GM19238 (cell line): Measurements from ENCODE around the gene FRY.

Experiments used
- DNase-seq: peaks from one replicate; pipeline ENCODE4 v3.0.0; 2011; ENCODE audit warnings: low spot score; ENCODE audit not compliant: insufficient read length

FRY gene

GRCh38 chr13:32080328-32080744 lies 48.8 kb downstream of the FRY start:
- no peak for DNase-seq

GRCh38 chr13:32081591-32081990 lies 50.0 kb downstream of the FRY start:
- no peak for DNase-seq

DNA sequence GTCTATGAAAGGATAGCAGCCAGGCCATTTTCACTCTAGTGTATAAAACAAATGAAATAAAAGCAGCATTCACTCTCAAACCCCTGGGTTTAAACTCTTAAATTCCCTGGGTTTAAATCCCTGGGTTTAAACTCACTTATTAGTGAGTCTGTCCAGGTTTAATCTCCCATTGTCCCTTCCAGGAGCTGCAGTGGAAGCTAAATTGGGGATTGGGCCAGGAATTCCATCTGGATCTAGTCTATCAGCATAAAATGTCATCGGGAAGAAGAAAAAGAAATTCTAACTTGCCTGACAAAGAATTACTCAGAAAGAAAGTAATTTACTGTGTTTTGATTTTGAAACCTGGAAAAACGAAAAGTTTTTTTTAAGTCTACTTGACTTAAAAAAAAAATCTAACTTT lies 54.8 kb downstream of the FRY start:
- DNase-seq = no peak

DNA sequence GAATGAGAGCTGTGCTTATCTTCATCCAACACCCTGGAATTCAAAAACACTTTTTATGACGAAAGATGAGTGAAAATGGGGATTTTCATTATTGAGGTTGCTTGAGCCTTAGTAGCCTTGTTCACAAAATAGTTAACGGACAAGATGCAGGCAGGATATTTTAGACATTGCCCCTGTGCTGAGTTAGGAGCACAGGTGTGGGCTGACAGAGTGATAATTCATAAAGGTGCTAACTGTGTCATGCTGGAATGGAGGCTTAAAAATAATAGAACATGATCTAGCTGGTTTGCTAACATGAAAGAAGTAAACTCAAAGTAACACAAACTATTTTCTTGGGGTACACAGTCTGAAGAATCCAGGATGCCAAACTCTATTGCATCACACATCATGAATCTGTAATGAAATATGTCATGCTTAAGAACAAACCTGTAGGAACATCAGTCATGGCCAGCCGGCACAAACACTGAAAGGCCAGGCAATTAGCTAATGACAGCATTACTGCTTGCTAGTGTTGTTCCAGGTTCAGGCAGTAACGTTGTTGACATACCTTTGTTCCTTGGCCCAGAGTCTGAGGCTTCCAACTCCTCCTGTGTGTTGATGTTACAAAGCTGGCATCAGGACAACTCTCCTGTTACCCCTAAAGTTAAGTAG lies 55.3 kb downstream of the FRY start:
- DNase-seq = no peak

GRCh38 chr13:32087955-32088747 lies 56.6 kb downstream of the FRY start:
- no peak for DNase-seq

- no peak for DNase-seq
Observed at GRCh38 chr13:32092496-32092895, 60.9 kb downstream of the FRY start.

DNA sequence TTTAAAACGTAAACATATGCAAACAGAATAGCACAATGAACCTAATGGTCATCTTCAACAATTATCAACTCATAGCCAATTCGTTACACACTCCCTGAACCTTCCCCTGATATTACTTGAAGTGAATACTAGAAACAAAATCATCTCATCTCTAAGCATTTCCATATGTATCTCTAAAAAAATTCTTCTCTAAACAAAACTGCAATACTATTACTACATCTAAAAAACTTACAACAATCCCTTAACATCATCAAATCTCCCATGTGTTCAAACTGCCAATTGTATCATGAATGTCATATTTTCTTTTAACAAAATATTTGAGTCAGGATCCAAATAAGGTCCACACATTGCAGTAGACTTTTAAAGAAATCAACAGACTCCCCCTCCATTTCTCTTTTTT lies 61.4 kb downstream of the FRY start:
- no peak for DNase-seq

GRCh38 chr13:32098272-32098671 lies 66.7 kb downstream of the FRY start:
- DNase-seq = no peak

GRCh38 chr13:32105653-32106313 lies 74.2 kb downstream of the FRY start:
- no peak for DNase-seq

DNA sequence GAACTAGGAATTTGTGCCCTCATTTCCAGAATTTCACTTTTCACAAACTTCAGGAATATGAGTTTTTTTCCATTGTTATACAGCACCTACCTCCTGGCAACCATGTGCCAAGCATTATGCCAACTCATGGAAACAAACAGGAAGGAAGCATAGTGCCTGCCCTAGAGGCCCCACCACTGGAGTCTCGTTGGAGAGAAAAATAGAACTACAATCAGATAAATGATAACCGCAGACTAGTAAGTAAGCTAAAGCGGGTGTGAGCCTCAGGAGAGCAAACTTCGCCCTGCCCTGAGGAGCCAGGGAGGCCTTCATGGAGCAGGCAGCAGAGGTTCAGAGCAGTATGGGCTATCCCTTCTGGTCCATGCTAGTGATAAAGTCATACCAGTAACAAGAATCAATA lies 75.9 kb downstream of the FRY start:
- no peak for DNase-seq

GRCh38 chr13:32107973-32108372 lies 76.4 kb downstream of the FRY start:
- no peak for DNase-seq

DNA sequence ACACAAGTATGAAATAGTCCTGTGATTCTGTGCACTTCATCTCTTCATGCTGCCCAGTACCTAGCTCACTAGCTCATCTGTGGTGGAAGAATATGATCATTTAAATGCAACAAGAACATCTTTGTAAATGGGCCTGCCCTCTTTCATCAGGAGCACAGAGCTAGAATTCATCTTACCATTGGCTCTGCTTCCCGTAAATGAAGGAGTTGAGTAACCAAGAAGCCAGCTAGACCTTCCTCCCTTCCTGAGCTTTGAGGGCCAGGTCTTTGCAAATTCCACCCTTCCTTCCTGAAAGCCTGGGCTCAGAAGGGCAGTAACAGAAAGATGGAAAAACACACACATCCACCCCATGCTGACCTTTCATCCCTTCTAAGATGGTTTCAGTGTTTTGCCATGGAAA lies 82.0 kb downstream of the FRY start:
- no peak for DNase-seq

GRCh38 chr13:32114284-32114950 lies 82.8 kb downstream of the FRY start:
- DNase-seq = no peak

DNA sequence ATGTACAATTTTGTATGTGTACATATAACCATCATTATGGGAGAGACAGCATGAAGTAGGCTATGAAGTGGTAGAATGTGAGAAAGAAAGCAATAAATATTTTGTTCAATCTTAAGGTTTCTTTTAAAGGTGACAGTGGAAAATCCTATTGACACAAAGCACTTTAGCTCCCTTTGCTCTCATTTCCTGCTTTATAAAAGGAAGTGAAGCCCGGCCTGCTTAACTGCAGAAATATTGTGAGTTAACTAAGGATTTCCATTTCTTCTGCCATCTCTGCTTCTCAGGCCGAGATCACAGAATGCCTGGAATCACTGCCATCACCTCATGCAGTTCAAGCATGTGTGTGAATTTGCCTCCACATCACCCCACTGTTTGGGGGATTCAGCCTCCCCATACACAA lies 83.5 kb downstream of the FRY start:
- no peak for DNase-seq

- DNase-seq = no peak
Observed at GRCh38 chr13:32116210-32116609, 84.6 kb downstream of the FRY start.

DNA sequence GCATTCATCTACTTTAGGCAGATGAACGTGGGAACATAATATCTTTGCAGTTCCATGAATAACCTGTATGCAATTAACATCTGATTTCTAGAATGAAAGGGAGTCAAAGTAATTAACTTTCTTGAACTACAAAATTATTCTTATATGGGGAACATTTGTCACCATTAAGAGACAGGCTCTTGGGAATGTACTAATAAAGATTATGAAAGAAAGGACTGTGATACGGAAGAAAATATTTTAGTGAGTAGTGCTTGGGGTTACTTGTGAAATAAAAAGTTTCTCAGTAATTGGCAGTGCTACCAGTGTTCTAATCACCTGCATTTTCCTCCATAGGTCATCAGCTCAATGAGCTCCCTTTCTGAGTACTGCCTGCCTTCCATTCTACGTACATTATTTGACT lies 85.4 kb downstream of the FRY start:
- no peak for DNase-seq

GRCh38 chr13:32117701-32118100 lies 86.1 kb downstream of the FRY start:
- DNase-seq = no peak

GRCh38 chr13:32121316-32121715 lies 89.7 kb downstream of the FRY start:
- DNase-seq = no peak

- no peak for DNase-seq
Observed at GRCh38 chr13:32124743-32125142, 93.2 kb downstream of the FRY start.

DNA sequence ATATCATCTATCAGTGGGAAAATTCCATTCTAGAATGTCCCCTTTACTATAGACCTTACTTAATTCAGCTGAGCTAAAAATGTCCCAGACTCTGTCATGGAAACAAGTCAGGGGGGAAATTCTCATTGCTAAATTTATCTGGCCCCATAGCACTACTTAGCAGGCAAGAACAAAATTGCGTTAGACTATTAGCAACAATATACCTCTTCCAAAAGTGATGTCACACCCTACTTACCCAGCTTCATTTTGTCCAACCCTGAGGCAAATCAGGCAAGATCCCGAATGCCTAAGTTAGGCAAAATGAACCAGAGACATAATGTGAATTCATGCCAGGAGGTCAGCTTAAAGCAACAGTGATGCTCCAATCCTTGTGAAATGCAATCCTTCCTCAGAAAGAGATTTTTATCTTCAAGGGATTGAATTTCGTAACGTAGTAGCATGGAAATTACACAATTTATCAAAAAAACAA lies 93.7 kb downstream of the FRY start:
- DNase-seq = no peak

DNA sequence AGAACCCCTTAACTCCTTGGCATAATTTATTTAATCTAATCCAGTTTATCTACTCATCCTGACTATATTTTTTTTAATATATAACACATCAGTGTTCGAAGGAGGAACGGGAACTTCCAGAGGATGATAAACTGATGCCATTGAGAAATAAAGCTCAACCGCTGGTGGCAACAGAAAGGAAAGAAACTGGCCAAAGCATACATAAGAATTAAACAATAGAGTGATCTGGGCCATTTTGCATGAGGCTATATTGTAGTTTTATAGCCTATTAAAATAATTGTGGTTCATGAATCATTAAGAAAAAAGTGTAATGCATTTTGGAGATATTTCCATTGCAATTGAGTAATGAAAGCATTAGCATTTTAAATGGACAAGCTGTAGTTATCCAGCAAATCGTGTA lies 94.2 kb downstream of the FRY start:
- no peak for DNase-seq

DNA sequence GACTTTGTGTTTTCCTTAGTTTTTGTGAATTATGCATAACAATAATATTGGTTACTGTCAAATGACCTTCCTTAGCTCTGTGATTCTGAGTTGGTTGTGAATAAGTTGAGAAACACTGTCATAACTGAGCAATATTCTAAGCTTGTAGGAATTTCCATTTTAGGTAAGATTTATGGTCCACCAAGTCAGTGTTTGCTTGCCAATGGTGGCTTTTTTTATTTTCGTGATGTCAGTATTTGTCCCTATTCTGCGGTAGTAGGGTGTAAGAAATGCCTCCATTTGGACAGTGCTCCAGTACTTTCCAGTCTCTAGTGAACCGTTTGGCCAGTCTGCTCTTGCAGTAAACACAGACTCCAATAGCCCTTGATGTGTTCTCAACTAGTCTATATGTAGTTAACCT lies 94.7 kb downstream of the FRY start:
- DNase-seq = no peak
